HG03095 (cell line): ENCODE results near the gene KMT2A.
"Not testable (repeated sequence)": the region's sequence is repeated elsewhere in the genome, so short reads cannot be mapped to it uniquely, and the experiment has no call there.

ENCODE experiments used
- ATAC-seq: cut with Tn5 transposase; IDR thresholded peaks from one replicate; pipeline ENCODE4 v1.9.1; 2021; ENCODE audit warnings: moderate library complexity; ENCODE audit not compliant: unreplicated experiment

KMT2A gene

DNA sequence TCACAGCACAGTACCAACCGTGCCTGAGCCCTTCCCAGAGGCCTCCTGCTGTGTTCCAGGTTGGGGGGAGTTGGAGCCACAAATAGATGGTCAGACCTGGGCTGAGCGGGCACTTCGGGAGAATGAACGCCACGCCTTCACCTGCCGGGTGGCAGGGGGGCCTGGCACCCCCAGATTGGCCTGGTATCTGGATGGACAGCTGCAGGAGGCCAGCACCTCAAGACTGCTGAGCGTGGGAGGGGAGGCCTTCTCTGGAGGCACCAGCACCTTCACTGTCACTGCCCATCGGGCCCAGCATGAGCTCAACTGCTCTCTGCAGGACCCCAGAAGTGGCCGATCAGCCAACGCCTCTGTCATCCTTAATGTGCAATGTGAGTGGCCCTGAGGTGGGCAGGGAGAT, 95.8 kb downstream of the KMT2A start:
- no peak for ATAC-seq

DNA sequence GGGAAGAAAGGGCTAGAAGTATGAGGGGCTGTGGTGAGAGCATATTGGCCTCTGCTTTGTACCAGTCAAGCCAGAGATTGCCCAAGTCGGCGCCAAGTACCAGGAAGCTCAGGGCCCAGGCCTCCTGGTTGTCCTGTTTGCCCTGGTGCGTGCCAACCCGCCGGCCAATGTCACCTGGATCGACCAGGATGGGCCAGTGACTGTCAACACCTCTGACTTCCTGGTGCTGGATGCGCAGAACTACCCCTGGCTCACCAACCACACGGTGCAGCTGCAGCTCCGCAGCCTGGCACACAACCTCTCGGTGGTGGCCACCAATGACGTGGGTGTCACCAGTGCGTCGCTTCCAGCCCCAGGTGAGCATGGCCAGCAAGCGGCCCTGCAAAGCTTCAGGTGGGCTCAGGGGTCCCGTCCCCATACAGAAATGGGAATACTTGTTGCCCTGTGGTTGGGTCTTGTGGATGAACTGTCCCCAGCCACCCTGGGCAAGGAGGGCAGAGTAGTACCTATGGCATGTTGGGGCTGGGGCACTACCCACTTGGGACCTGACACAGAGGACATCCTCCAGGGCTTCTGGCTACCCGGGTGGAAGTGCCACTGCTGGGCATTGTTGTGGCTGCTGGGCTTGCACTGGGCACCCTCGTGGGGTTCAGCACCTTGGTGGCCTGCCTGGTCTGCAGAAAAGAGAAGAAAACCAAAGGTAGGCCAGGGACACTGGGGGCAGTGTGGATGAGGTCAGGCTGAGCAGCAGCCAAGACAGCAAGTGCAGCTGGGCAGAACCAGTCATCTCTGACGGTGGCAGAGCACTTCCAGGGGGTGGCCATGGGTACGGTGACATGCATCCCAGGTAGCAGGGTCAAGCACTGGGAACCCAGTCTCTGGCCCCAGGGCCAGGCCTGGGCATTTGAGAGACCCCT, 96.8 kb downstream of the KMT2A start:
- ATAC-seq, result no peak

DNA sequence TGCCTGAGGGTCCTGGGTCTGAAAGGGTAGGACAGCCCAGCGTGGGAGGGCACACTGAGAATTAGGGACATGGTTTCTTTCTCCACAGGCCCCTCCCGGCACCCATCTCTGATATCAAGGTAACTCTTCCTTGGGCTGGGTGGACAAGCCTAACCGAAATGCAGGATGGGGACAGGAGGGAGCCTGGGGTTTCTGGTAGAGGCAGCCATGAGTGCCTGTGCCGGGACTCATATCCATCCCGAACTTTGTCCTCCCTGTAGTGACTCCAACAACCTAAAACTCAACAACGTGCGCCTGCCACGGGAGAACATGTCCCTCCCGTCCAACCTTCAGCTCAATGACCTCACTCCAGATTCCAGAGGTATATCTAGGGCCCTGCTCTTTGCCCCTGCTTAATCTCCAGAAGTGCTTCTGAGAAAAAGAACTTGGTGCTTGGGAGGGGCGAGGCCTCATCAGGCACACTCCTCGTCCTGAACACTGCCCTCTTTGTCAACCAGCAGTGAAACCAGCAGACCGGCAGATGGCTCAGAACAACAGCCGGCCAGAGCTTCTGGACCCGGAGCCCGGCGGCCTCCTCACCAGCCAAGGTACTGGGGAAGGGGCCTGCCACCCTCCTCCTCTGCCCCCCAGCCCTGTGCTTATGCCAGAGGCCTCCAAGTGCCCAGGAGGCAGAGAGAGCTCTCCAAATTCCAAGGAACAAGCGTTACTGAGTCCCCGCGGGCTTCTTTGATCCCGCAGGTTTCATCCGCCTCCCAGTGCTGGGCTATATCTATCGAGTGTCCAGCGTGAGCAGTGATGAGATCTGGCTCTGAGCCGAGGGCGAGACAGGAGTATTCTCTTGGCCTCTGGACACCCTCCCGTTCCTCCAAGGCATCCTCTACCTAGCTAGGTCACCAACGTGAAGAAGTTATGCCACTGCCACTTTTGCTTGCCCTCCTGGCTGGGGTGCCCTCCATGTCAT, 97.8 kb downstream of the KMT2A start:
- no peak for ATAC-seq

DNA sequence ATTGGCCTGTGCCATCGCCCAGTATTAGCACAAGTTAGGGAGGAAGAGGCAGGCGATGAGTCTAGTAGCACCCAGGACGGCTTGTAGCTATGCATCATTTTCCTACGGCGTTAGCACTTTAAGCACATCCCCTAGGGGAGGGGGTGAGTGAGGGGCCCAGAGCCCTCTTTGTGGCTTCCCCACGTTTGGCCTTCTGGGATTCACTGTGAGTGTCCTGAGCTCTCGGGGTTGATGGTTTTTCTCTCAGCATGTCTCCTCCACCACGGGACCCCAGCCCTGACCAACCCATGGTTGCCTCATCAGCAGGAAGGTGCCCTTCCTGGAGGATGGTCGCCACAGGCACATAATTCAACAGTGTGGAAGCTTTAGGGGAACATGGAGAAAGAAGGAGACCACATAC, 99.0 kb downstream of the KMT2A start:
- ATAC-seq, result no peak

DNA sequence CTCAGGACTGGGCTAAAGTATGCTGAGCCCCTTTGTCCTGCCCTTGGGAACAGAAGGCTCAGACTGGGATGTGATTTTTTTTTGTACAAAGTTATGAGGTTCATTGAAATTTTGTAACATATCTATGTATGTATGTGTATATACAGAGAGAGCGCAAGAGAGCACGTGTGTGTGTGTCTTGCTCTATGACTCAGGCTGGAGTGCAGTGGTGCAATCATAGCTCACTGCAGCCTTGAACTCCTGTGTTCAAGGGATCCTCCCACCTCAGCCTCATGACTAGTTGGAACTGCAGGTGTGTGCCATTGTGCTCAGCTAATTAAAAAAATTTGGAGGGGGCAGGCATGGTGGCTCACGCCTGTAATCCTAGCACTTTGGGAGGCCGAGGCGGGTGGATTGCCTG, 100.4 kb downstream of the KMT2A start:
- ATAC-seq, result no peak

DNA sequence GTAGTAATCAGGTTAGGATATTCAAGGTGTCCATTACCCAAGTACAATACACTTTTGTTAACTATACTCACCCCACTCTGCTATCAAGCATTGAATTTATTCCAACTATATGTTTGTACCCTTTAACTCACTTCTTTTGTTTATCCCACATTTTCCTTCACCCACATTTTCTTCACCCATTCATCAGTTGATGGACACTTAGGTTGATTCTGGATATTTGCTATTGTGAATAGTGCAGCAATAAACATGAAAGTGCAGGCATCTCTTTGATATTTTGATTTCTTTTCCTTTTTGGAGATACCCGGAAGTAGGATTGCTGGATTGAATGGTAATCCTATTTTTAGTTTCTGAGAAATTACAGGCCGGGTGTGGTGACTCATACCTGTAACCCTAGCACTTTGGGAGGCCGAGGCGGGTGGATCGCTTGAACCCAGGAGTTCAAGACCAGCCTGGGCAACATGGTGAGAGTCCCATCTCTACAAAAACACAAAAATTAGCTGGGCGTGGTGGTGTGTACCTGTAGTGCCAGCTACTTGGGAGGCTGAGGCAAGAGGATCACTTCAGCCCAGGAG, 101.2 kb downstream of the KMT2A start:
- ATAC-seq, result no peak

DNA sequence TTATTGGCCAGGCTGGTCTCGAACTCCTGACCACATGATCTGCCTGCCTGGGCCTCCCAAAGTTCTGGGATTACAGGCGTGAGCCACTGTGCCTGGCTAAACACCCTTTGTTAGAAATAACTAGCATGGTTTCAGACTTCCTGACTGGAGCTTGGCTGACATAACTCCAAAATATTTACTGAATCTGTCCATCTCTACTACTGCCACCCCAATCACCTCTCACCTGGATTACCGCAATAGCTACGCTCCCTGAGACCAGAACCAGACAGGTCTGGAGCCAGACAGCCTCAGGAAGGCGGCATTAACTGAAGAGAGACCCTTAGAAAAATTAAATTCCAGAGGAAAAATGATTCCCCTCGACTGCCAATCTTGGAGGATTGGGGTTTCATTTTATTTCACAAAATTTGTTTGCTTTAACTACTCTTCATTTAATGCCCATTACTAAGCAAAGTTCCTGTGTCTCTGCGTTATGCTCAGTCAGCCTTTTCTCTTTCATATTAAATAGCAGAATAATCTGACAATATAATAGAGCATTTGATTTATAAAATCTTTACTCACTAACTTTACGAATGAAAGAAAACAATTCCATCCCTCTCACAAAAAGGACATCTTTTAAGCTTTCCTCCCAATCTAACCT, 107.8 kb downstream of the KMT2A start:
- ATAC-seq, result no peak

DNA sequence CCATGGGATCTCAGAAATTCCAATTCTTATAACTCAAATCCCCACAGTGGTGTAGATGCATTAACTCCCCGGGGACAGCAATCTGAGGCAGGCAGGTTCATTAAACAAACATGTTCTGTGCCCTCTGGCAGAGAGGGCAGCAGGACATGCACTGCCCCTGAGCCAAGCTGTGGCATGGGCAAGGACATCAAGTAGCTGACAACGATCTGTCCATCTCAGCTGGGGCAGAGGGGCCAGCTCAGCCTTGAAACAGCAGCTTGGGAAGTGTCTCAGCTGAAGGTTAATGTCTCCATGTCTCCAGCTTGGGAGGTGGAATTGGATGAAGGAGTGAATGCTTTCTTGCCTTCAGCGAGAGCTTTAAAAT, 108.3 kb downstream of the KMT2A start:
- no peak for ATAC-seq

DNA sequence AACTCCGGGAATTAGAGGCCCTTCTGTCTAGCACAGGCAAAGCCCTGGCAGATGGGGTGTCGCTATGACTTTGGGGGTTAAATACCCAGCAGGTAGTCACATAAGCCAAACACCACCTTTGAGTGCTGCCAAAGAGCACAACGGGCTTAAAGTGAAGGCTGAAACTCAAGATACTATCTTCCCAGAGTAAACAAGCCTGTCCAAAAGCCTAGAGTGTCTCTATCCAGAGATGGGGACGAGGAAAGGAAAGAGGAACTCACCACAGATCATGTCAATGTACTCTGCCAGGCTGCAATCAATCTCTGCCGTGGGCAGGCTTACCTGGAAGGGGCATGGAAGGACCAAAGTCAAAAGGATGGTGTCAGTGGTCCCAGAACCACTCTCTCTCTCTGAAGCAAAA, 109.2 kb downstream of the KMT2A start:
- ATAC-seq, result no peak

DNA sequence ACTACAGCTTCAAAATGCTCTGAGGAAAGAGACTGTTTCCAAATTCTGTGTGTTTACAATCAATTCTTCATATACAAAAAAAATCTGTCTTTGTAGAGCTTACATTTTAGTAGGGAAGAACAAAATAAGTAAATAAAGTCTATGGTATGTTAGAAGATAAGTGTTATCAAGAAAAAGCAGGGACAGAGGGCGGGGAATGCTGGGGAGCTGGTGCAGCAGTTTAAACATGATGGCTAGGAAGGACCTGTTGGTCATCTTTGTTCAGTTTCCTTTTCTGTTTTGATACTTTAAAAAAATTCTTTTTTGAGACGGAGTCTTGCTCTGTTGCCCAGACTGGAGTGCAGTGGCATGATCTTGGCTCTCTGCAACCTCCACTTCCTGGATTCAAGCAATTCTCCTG, 110.8 kb downstream of the KMT2A start:
- no peak for ATAC-seq

DNA sequence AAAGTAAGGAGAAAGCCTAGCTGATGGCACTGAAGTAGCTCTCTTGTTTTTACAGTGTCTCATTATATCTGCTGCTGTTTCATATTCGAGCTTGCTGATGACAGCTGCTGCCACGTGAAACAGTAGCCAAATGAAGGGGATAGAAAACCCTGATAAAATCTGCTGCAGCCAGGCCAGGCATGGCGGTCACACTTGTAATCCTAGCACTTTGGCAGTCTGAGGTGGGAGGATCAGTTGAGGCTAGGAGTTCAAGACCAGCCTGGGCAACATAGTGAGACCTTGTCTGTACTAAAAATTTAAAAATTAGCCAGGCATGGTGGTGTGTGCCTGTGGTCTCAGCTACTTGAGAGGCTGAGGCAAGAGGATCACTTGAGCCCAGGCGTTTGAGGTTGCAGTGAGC, 116.0 kb downstream of the KMT2A start:
- ATAC-seq, result no peak

DNA sequence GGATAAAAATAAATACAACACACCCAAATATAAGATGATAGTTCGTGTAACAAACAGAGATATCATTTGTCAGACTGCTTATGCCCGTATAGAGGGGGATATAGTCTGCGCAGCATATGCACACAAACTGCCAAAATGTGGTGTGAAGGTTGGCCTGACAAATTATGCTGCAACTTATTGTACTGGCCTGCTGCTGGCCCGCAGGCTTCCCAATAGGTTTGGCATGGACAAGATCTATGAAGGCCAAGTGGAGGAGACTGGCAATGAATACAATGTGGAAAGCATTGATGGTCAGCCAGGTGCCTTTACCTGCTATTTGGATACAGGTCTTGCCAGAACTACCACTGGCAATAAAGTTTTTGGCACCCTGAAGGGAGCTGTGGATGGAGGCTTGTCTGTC, 124.5 kb downstream of the KMT2A start:
- no peak for ATAC-seq

DNA sequence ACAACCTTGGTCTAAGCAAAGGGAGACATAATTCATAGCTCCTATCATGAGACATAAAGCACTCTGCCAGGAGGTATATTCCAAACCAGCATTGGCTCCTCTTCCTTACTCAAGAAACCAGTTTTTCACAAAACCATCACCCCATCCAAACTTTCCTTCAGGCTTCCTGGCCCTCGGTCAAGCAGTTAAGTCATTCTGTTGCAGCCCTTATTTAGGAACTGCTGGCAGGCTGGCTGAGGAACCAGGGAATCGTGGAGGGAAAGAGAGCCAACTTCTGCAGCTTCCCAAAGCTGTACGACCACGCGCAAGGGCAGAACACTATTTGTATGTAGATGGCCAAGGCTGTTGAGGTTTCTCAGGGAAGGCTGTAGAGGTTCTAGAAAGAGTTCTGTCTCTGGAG, 128.8 kb downstream of the KMT2A start:
- no peak for ATAC-seq

DNA sequence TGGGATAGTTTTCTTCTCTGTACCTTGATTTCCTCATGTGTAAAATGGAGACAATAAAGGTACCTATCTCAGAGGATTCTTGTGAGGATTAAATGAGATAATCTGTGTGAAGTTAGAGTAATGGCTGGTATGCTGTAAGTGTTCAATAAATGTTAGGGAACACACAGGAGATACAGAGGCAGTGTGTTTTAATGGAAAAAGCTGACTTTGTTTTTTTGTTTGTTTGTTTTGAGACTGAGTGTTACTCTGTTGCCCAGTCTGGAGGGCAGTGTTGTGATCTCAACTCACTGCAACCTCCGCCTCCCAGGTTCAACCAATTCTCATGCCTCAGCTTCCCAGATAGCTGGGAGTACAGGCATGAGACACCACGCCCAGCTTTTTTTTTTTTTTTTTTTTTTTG, 133.4 kb downstream of the KMT2A start:
- ATAC-seq, result no peak

DNA sequence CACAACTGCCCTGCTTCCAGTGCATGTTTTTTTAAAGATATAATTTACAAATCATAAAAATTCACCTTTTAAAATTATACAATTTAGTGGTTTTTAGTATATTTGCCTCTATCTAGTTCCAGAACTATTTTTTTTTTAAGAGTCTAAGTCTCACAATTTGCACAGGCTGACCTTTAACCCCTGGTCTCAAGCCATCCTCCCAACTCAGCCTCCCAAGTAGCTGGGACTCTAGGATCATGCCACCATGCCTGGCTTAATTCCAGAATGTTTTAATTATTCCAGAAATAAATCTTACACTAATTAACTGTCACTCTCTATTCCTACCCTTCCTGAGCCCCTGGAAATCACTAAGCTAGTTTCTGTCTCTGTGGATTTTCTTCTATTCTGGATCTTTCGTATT, 134.5 kb downstream of the KMT2A start:
- ATAC-seq, result no peak

DNA sequence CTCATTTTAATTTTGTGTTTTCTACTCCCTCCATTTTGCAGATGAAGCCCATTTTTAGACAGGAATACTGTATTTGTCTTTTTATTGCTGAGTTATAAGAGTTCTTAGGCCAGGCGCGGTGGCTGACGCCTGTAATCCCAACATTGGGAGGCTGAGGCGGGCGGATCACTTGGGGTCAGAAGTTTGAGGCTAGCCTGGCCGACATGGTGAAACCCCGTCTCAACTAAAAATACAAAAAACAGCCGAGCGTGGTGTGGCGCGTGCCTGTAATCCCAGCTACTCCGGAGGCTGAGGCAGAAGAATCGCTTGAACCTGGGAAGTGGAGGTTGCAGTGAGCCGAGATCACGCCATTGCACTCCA, 135.4 kb downstream of the KMT2A start:
- ATAC-seq, result not testable (repeated sequence)

DNA sequence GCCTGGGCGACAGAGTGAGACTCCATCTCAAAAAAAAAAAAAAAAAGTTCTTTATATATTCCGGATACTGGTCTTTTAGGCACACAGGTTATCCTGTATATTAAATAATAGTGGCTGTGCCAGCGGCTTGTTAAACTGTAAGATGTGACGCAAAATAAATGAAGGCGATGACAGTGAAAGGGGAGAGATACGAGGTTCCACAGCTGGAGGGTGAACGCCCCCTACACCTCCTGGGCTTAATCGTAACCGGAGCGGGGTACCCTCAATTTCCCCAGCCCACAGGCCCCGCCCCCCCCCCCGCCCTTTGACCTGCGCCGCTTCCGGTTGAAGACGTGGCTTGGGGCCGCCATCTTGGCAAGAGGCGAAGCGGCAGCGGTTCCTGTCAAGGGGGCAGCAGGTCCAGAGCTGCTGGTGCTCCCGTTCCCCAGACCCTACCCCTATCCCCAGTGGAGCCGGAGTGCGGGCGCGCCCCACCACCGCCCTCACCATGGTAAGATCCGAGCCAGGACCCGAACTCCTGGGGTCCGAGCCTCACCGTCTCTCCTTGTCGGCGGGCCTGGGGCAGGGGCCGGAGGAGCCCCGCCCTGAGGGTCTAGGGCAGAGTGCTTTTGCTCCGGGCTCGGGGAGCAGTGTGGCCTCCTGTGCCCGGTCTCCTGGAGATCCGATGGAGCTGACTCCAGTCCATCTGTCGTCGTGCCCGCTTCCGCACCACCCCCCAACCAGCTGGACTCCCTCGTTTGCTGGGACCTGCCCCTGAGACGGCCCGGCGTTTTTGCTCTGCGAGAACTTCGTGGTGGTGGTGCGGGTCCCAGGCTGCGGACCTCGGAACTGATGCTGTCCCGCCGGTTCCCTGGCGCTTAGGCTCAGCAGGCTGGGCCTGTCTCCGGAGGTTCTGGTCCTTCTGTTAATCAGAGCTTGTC, 136.0 kb downstream of the KMT2A start, which contains the start of gene ARCN1:
TSS of gene ARCN1 (plus strand) at position 349 of the 920 bp plus-strand sequence. CDS start at position 488, 139 bp downstream.
- no peak for ATAC-seq

DNA sequence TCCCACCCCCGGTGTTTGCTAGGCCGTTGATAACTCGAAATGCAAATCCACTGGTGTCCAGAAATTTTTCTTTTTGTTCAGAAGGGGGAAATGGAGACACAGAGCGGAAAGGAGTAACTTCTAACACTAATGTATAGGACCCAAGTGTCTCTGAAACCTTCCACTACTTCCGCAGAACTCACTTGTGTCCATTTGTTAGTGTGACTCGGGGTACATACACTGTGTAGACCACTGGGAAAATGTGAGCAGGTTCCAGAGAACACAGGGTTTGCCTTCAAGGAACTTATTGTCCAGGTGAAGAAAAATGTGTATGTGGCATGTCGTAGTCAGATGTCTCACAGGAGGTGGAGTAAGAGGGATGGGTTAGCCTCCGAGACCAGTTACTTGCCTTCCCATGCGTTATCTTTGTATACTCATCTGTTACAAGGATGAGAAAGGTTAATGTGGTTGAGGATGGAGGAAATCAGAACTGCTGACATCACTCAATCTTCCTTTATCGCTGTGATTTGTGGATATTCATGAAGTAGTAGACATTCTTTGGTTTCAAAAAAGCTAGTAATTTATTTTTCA, 136.8 kb downstream of the KMT2A start:
- no peak for ATAC-seq

DNA sequence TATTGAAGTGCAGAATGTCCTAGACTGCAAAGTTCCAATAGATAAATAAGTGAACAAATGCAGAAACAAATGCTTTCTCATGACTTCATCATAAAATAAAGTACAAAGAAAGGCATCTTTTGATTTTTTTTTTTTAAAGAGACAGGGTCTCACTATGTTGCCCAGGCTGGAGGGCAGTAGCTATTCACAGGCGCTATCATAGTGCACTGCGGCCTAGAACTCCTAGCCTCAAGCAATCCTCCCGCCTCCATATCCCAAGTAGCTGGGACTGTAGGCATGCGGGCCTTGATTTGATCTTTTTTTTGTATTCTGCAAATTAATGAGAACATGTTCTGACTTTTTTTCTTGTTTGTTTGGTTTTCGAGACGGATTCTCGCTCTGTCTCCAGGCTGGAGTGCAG, 138.3 kb downstream of the KMT2A start:
- ATAC-seq, result no peak
